GM19043 (cell line): ENCODE results near the gene KRTAP9-8.
"Not testable (repeated sequence)": the region's sequence is repeated elsewhere in the genome, so short reads cannot be mapped to it uniquely, and the experiment has no call there.

Experiments
- ATAC-seq: cut with Tn5 transposase; IDR thresholded peaks from one replicate; pipeline ENCODE4 v1.9.1; 2021; ENCODE audit warnings: low read depth; ENCODE audit not compliant: unreplicated experiment

The KRTAP9-8 gene

DNA sequence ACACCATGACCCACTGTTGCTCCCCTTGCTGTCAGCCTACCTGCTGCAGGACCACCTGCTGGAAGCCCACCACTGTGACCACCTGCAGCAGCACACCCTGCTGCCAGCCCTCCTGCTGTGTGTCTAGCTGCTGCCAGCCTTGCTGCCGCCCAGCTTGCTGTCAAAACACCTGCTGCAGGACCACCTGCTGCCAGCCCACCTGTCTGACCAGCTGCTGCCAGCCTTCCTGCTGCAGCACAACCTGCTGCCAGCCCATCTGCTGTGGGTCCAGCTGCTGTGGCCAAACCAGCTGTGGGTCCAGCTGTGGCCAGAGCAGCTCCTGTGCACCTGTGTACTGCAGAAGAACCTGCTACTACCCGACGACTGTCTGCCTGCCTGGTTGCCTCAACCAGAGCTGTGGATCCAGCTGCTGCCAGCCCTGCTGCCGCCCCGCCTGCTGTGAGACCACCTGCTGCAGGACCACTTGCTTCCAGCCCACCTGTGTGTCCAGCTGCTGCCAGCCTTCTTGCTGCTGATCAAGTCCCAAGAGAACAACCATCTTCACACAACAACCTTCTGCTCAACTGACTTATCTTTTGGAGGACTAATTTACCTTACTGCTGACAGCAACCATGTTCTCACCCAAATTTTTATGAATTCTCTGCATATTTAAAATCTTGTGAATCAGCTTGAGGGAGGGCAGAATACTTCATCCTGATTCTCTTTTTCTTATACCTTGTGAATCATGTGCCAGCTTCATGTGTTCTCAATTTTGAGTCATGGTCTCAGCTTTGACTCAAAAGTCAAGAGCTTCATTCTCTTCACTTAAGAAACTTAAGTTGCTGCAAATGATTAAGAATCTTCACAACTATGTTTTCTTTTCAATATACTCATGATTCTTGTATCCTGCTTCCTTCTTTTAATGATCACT, 17.8 kb downstream of the KRTAP9-8 start, which contains the start of gene KRTAP9-9:
KRTAP9-9 (plus strand) TSS at position 4 of the 910 bp plus-strand sequence.
- ATAC-seq, result not testable (repeated sequence)

DNA sequence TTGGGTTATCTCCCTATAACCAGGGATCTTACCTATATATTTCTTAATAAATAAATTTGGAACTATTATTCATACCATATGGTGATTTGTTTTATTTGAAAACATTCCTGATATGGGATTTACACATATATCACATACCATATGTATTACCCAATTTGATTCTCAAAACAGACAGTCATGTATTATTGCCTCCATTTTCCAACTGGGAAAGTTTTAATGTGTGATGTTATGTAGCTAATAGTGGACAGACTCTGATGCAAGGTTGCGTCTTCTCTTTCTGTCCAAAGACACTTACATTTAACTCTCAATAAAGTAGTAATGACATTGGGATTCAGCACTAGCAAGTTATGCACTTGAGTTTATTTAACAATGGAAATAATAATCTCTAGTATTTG, 18.5 kb downstream of the KRTAP9-8 start:
- no peak for ATAC-seq

DNA sequence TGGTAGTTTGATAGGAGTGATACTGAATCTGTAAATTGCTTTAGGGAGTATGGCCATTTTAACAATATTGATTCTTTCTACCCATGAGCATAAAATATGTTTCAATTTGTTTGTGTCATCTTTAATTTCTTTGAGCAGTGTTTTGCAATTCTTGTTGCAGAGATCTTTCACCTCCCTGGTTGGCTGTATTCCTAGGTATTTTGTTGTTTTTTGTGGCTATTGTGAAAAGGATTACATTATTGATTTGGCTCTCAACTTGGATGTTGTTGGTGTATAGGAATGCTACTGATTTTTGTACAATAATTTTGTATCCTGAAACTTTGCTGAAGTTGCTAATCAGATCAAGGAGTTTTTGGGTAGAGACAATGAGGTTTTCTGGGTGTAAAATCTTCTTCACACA, 20.6 kb downstream of the KRTAP9-8 start:
- ATAC-seq, result no peak

DNA sequence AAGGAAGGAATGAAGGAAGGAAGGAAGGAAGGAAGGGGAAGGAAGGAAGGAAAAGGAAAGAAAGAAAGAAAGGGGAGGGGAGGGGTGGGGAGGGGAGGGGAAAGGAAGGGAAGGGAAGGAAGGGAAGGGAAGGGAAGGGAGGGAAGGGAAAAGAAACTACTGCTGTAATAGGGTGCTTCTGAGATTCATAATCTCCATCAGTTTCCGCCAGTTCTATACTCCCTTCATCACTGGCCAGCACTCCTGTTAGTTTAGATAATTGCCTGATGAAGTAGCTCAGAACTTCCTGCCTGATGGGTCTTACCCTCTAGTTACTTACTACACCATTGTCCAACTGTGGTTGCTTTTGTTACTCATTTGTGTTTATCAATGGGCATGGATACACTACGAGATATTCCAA, 25.4 kb downstream of the KRTAP9-8 start:
- no peak for ATAC-seq

DNA sequence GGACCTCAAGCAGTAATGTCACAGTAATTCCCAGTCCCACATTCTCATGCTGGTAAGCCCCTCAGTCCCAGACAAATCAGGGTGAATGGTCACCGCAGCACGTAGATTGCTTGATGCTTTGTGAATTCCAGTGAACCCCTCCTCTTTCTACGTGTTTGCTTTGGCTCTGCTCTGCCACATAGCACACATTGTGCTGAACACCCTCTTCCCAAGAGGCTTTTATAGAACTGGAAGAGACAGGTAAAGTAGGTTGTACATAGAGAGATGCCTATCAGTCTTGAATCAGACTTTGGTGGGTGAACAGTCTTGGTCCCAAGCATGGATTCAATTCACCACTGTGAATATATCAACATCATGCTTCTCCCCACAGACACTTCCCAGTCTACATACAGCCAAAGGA, 26.8 kb downstream of the KRTAP9-8 start:
- ATAC-seq, result no peak

DNA sequence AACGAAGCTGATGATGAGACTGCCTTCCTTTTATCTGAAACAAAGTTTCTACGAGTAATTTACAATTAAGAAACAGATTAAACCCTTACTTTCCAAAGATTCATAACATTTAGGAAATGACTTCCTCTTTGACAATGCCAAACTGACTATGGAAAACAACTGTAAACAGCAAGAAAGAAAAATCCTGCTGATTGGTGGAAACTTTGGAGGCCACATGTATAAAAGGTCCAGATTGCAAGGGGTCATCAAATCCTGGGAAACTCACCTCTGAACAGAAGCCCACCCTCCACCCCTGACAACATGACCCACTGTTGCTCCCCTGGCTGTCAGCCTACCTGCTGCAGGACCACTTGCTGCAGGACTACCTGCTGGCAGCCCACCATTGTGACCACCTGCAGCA, 27.3 kb downstream of the KRTAP9-8 start, which contains the start of gene KRTAP9-6:
KRTAP9-6 (plus strand) TSS at position 301 of the 400 bp plus-strand sequence; CDS start at position 301, 0 bp downstream.
- no peak for ATAC-seq

DNA sequence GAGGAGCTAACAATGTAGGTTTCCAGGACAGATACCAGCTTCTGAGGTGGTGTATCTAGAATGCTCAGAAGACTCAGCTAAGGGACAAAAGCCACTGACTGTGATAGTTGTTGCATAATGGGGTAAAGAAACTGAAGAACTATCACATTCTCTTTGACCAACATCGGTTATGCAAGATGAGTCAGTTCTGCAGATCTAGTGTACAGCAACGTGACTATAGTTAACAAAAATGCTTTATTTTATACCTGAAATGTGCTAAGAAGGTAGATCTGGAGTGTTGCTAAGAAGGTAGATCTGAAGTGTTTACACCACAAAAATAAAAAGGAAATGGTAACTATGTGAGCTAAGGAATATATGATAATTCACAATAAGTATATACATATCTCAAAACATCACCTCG, 29.9 kb downstream of the KRTAP9-8 start:
- no peak for ATAC-seq

DNA sequence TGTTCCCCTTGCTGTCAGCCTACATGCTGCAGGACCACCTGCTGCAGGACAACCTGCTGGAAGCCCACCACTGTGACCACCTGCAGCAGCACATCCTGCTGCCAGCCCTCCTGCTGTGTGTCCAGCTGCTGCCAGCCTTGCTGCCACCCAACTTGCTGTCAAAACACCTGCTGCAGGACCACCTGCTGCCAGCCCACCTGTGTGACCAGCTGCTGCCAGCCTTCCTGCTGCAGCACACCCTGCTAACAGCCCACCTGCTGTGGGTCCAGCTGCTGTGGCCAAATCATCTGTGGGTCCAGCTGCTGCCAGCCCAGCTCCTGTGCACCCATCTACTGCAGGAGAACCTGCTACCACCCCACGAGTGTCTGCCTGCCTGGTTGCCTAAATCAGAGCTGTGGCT, 33.5 kb downstream of the KRTAP9-8 start:
- not testable (repeated sequence) for ATAC-seq

DNA sequence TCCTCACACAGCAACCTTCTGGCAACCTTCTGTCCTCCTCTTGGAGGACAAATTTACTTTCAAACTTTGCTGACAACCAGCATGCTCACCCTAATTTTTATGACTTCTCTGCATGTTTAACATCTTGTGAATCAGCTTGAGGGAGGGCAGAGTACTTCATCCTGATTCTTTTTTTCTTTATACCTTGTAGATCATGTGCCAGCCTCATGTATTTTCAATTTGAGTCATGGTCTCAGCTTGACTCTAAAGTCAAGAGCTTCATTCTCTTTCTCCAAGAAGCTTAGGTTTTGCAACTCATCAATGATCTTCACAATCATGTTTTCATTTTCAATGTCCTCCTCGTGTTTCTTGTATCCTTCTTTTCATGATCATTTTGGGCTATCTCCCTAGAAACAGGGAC, 34.1 kb downstream of the KRTAP9-8 start:
- no peak for ATAC-seq

DNA sequence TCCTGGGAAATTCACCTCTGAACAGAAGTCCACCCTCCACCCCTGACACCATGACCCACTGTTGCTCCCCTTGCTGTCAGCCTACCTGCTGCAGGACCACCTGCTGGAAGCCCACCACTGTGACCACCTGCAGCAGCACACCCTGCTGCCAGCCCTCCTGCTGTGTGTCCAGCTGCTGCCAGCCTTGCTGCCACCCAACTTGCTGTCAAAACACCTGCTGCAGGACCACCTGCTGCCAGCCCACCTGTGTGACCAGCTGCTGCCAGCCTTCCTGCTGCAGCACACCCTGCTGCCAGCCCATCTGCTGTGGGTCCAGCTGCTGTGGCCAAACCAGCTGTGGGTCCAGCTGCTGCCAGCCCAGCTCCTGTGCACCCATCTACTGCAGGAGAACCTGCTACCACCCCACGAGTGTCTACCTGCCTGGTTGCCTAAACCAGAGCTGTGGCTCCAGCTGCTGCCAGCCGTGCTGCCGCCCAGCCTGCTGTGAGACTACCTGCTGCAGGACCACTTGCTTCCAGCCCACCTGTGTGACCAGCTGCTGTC, 37.9 kb downstream of the KRTAP9-8 start, which contains the start of gene KRTAP9-7:
KRTAP9-7 (plus strand) TSS at position 51 of the 543 bp plus-strand sequence; CDS start at position 51, 0 bp downstream.
- ATAC-seq, result not testable (repeated sequence)

DNA sequence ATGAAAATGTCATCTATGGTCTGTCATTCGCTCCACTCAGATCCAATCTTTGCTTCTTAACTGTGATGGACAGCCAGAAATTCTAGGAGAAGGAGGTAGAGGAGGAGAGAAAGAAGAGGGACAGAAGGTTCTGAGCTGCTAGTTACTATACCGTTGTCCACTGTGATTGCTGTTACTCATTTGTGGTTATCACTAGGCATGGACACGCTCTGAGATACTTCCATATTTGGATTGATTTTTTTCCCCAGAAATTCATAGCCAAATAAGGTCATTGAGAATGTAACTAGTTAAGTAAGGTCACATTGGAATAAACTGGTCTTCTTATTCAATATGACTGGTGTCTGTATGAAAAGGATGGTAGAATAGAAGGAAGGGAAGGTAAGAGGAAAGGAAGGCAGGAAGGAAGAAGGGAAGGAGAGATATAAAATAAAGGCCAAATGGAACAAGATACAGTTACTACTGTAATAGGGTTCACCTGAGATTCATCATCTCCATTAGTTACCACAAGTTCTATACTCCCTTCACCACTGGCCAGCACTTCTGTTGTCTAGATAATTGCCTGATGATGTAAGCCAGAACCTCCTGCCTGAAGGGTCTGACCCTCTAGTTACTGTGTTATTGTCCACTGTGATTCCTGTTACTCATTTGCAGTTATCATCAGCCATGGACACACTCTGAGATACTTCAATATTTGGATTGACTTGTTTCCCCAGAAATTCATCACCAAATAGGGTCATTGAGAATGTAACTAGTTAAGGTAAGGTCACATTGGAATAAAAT, 40.6 kb downstream of the KRTAP9-8 start:
- no peak for ATAC-seq

DNA sequence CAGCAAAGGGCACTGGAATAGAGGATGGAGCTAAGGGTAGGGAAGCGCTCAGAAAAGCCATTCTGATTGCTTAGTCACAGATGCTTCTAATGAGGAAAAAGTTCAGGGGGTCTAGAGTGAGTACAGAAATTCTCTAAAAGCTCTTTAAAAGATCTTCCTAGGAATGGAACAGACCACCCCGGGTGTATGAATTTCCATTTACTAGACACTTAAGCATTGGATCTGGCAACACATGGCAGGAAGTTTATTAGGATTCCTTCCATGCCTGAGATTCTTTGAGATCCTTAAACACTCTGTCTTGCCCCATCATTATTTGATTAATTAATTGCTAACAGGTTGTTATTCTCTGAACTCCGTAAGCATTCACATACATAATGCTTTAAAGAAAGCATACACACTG, 46.2 kb downstream of the KRTAP9-8 start:
- no peak for ATAC-seq

DNA sequence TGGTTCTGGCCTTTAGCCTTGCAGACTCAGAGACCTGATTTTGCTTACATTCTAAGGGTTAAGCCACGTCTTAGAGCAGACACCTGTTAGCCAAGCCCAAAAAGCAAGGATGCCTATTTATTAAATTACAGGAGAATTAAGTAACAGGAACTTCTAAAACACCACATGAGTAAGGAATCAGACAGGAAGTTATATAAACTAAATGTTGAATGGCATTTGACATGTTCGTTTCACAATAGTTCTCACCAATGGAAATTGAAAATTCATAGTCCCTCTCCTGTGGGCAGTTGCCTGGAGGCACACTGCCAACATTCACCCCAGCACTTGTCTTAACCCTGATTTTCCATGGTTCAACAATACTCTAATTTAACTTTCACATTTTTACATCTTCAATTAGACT, 46.7 kb downstream of the KRTAP9-8 start:
- ATAC-seq, result no peak

DNA sequence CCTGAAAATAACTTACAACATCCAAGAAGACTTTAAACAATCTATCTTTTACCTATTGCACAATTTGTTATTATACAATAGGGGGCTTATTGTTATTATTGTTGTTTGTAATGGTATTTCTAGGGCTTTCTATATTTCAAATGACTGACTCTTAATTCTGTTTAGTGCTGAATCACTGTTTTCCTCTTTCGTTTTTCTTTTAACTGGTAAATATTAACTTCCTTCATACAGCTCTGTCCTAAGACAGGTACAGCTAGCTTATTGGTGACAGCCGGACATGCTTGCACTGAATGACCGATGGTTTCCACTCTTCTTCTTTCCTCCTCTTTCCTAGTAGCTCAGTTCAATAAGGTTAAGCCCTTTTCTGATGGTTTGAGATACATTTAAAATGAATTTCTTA, 49.3 kb downstream of the KRTAP9-8 start:
- no peak for ATAC-seq
